NCI-H82 treated with DMSO at 0.1 percent for 48 hours (cell line): ENCODE results near the gene SLC25A28.

Experiments
- DNase-seq: peaks from one replicate; lab custom pipeline; 2025; ENCODE audit not compliant: unreplicated experiment; lab: John Stamatoyannopoulos, UW

Gene SLC25A28

GRCh38 chr10:99619851-99620710 lies at the start of gene SLC25A28:
SLC25A28 (minus strand) TSS chr10:99620439; CDS start chr10:99620335, 104 bp downstream.
- DNase-seq: peak; percentile 99

- no peak for DNase-seq
Observed at GRCh38 chr10:99667108-99667751, 47.0 kb upstream of the SLC25A28 start.

- no peak for DNase-seq
Observed at GRCh38 chr10:99665304-99665703, 45.1 kb upstream of the SLC25A28 start.

GRCh38 chr10:99661377-99661763 lies 41.1 kb upstream of the SLC25A28 start:
- DNase-seq: no peak

GRCh38 chr10:99660662-99661376 lies 40.6 kb upstream of the SLC25A28 start:
- no peak for DNase-seq

- no peak for DNase-seq
Observed at GRCh38 chr10:99659868-99660366, 39.7 kb upstream of the SLC25A28 start.

- DNase-seq: peak; percentile 88
Observed at GRCh38 chr10:99659031-99659867, 39.0 kb upstream of the SLC25A28 start, which contains the start of gene ENTPD7. ENTPD7 (plus strand) TSS chr10:99659509; CDS start chr10:99659957, 448 bp downstream.

GRCh38 chr10:99658622-99659030 lies 38.4 kb upstream of the SLC25A28 start:
- no peak for DNase-seq

- no peak for DNase-seq
Observed at GRCh38 chr10:99656199-99657064, 36.2 kb upstream of the SLC25A28 start.

GRCh38 chr10:99654390-99655175 lies 34.3 kb upstream of the SLC25A28 start:
- no peak for DNase-seq

GRCh38 chr10:99652800-99653390 lies 32.7 kb upstream of the SLC25A28 start:
- no peak for DNase-seq

GRCh38 chr10:99648717-99649116 lies 28.5 kb upstream of the SLC25A28 start:
- no peak for DNase-seq

GRCh38 chr10:99647601-99648151 lies 27.4 kb upstream of the SLC25A28 start:
- DNase-seq: no peak

GRCh38 chr10:99633832-99634231 lies 13.6 kb upstream of the SLC25A28 start:
- no peak for DNase-seq

- DNase-seq: no peak
Observed at GRCh38 chr10:99631496-99631895, 11.3 kb upstream of the SLC25A28 start.

GRCh38 chr10:99630991-99631390 lies 10.8 kb upstream of the SLC25A28 start:
- DNase-seq: no peak

- DNase-seq: no peak
Observed at GRCh38 chr10:99630433-99630832, 10.2 kb upstream of the SLC25A28 start.

- no peak for DNase-seq
Observed at GRCh38 chr10:99629625-99629978, 9.4 kb upstream of the SLC25A28 start.
